Dendritic cell treated with granulocyte-macrophage colony-stimulating factor and Interleukin-4, amounts not matched to agents 40 ng/mL and 50 ng/mL, for 4 days (primary cell): ENCODE results near the gene KLHL24.
"Not testable (repeated sequence)": the region's sequence is repeated elsewhere in the genome, so short reads cannot be mapped to it uniquely, and the experiment has no call there.

Source experiments
- H3K27ac Mint-ChIP-seq: one replicate; pipeline ENCODE4 v1.8.0; 2022; ENCODE audit warnings: mild to moderate bottlenecking, mixed read lengths
- H3K27me3 Mint-ChIP-seq: one replicate; pipeline ENCODE4 v1.8.0; 2022; ENCODE audit warnings: mild to moderate bottlenecking, mixed read lengths
- H3K36me3 Mint-ChIP-seq: one replicate; pipeline ENCODE4 v1.8.0; 2022; ENCODE audit warnings: low read depth, mixed read lengths
- H3K4me1 Mint-ChIP-seq: one replicate; pipeline ENCODE4 v1.8.0; 2022; ENCODE audit warnings: low read depth, mixed read lengths
- H3K4me3 Mint-ChIP-seq: one replicate; pipeline ENCODE4 v1.8.0; 2022; ENCODE audit warnings: mild to moderate bottlenecking, moderate library complexity, mixed read lengths
- H3K9me3 Mint-ChIP-seq: one replicate; pipeline ENCODE4 v1.8.0; 2022; ENCODE audit warnings: mixed read lengths
- intact Hi-C: fragments of 100-400 bp; cut with micrococcal nuclease; formaldehyde crosslinking; loops from one replicate; pipeline ENCODE4 v1.15.0; 2022

Gene KLHL24

DNA sequence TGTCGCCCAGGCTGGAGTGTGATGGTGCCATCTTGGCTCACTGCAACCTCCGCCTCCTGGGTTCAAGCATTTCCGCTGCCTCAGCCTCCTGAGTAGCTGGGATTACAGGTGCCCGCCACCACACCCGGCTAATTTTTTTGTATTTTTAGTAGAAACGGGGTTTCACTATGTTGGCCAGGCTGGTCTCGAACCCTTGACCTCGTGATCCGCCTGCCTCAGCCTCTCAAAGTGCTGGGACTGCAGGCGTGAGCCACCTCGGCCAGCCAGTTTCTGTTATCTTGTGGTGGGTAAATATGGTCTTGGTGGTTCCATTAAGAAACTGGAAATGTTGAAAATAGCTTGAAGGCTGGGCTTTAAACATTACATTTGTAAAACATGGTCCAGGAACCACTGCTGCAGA, 5.2 kb downstream of the KLHL24 start:
- H3K27ac Mint-ChIP-seq, H3K9me3 Mint-ChIP-seq, H3K4me3 Mint-ChIP-seq, H3K27me3 Mint-ChIP-seq, intact Hi-C loops: not testable (repeated sequence)
- peaks cover 29% of the 10 kb centered on the region for H3K4me1 Mint-ChIP-seq
- peaks cover 24% of the 10 kb centered on the region for H3K36me3 Mint-ChIP-seq

DNA sequence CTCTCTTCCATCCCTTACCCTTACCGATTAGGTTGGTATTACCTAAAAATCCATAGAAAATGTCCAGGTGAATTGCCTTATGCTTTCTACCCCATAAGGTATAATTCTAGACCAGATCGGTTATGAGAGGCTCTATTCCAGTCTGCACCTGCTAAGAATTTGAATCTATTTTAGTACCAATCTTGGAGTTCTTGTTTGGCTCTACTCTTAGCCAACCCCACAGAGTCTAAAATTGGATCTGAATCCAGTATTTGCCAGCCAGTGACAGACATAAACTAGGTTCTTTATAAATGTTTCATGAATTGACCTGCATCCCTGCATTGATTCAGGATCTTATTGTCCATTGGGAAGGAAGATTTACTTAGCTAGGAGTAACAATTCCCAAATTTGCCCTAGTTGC, 6.5 kb downstream of the KLHL24 start:
- Mint-ChIP-seq H3K9me3 (no peaks in the 10 kb centered on the region), H3K36me3 (peaks cover 32% of the 10 kb centered on the region), H3K27me3 (no peaks in the 10 kb centered on the region), H3K27ac (no peak overlapping the region), H3K4me3 (no peak overlapping the region), H3K4me1 (peaks cover 27% of the 10 kb centered on the region)
- intact Hi-C loops = no loop called here

DNA sequence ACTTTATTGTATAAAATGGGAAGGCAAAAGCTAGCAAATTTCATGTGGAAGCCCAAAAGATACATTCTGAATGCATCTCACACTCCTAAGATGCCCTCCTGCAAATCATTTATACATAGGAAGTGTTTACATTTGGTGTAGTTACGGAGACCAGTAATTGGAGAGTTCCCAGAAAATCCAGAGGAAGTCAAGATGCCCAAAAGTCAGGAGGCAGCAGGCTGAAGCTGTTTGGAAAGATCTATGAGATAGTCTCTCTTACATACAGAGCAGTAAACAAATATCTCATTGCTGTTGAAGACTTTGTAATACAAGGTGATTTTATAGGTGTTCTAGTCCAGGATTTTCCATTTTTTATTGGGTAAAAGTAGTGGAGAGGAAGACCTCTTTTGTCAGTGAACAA, 8.8 kb downstream of the KLHL24 start:
- Mint-ChIP-seq H3K27ac (no peak overlapping the region), H3K4me1 (peaks cover 13% of the 10 kb centered on the region), H3K4me3 (no peak overlapping the region), H3K27me3 (no peaks in the 10 kb centered on the region), H3K9me3 (peaks cover 17% of the 10 kb centered on the region), H3K36me3 (peaks cover 55% of the 10 kb centered on the region)
- intact Hi-C loops = no loop called here

DNA sequence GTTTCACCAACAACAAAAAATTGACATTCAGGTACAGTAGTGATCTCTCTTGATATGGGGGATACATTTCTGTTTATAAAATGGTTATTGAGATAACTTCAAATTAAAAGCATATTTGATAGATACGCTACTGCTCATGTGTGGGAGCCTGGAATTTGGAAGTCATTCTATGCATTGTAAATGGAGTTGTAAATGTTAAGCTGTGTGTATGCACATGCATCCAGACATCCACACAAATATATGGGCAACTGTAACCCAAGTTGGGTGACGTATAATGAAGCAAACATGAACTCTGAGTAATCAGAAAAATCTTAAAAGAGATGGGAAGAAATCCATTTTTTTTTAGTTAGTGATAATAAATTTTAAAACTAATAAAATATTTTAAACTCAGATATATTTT, 9.8 kb downstream of the KLHL24 start:
- Mint-ChIP-seq H3K27me3 (no peaks in the 10 kb centered on the region), H3K4me3 (no peak overlapping the region), H3K27ac (no peak overlapping the region), H3K9me3 (peaks cover 27% of the 10 kb centered on the region), H3K4me1 (peaks cover 13% of the 10 kb centered on the region), H3K36me3 (peaks cover 65% of the 10 kb centered on the region)
- intact Hi-C loops = no loop called here

DNA sequence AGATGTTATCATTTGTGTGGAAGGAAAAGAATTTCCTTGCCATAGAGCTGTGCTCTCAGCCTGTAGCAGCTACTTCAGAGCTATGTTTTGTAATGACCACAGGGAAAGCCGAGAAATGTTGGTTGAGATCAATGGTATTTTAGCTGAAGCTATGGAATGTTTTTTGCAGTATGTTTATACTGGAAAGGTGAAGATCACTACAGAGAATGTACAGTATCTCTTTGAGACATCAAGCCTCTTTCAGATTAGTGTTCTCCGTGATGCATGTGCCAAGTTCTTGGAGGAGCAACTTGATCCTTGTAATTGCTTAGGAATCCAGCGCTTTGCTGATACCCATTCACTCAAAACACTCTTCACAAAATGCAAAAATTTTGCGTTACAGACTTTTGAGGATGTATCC, 15.1 kb downstream of the KLHL24 start:
- Mint-ChIP-seq H3K27ac (no peak overlapping the region), H3K27me3 (no peaks in the 10 kb centered on the region), H3K36me3 (peaks cover 88% of the 10 kb centered on the region), H3K4me3 (no peak overlapping the region), H3K4me1 (no peaks in the 10 kb centered on the region), H3K9me3 (peaks cover 59% of the 10 kb centered on the region)
- intact Hi-C loops = no loop called here

DNA sequence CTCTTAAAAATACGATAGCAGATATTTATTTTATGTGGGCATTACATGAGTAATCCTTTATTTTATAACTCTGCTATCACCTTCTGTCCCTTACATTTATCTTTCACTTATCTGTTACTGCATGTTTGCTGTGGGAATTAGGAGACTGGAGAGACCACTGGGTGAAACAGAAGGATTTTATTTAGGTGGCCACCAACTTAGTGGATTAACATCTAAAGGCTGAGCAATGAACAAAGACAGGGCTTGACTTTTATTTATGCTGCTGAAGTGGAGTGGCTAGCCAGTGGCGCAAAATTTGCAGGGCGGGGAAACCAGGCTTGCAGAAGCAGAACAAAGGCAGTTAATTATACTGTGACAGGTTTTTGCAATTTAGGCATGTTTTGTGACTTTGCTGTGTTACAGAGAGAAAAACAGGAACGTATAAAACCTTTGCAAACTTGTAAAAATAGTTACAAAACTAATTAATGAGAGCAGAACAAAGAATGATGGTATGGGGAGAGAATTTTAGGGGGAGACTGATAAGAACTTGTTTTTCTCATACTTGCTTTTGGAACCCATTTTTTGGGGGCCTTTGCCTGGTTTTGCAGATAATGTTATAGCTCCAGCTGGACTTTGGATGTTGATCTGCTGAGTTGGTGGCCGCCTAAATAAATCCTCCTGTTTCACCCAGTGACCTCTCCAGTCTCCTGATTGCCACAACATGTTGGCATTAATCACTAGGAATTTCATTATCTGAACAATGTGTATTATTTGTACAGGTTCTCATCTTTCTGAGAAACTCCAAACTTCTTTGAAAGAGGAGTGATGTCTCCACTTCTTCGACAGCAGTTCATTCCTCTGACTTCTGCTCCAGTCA, 18.0 kb downstream of the KLHL24 start:
- Mint-ChIP-seq H3K9me3 (peaks cover 60% of the 10 kb centered on the region), H3K27me3 (no peaks in the 10 kb centered on the region), H3K27ac (no peak overlapping the region), H3K4me3 (no peak overlapping the region), H3K4me1 (no peaks in the 10 kb centered on the region), H3K36me3 (peaks cover 78% of the 10 kb centered on the region)
- intact Hi-C loops = no loop called here

DNA sequence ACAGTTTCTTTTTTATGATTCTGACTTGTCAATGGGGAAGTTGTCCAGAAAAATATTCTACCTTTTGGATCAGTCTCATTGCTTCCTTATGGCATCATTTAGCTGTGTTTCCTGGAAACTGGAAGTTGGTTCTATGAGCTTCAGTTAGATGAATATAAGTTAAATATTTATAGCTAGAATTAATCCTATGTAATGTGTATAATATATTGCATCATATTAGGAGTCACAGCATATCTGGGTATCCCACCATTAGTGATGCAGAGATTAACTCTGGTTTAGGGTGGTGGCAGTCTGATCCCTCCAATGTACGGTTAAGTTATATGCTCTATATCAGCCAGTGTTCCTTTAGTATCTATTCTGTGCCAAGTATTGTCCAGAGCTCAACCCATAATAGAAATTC, 19.3 kb downstream of the KLHL24 start:
- Mint-ChIP-seq H3K9me3 (peaks cover 47% of the 10 kb centered on the region), H3K4me3 (no peak overlapping the region), H3K36me3 (peaks cover 78% of the 10 kb centered on the region), H3K27me3 (no peaks in the 10 kb centered on the region), H3K4me1 (no peaks in the 10 kb centered on the region), H3K27ac (no peak overlapping the region)
- intact Hi-C loops = no loop called here

DNA sequence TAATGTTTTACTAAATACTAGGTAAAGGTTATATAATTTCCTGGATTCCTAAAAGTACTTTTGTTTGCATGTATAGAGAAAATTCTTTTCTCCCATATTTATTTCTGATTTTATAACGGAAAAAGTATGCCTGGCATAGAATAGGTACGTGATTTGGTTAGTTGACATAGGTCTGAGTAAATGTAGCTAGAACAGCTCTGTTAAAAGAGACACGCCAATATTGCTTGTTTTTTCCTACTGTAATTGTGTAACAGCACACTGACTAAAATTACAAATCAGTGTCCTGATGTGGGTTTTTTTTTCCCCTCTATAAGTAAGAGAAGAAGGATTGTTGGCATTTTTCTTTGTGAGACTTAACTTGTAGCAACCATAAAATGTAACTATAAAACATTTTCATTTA, 26.7 kb downstream of the KLHL24 start:
- H3K27ac Mint-ChIP-seq = no peak overlapping the region
- H3K9me3 Mint-ChIP-seq = no peaks in the 10 kb centered on the region
- H3K27me3 Mint-ChIP-seq = no peaks in the 10 kb centered on the region
- H3K4me1 Mint-ChIP-seq = no peaks in the 10 kb centered on the region
- peaks cover 62% of the 10 kb centered on the region for H3K36me3 Mint-ChIP-seq
- no peak overlapping the region for H3K4me3 Mint-ChIP-seq
- intact Hi-C loops = no loop called here

DNA sequence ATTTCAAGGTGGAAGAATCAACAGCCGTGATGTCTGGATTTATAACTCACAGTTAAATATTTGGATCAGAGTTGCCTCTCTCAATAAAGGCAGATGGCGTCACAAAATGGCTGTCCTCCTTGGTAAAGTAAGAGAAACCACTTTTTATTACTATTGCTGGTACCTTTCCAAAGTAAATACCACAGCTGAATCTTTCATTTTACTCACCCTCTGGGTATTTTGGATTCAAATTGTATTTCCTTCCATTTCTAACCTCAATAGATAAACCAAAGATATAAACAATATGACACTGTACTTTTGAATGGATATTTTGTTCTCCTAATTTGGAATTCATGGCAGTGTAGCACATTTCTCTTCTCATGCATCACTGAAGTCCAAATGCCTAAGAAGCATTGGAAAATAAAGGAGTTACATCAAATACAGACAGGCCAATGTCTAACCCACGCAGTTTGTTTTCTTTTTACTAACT, 29.5 kb downstream of the KLHL24 start:
- peaks cover 69% of the 10 kb centered on the region for H3K36me3 Mint-ChIP-seq
- no peak overlapping the region for H3K4me3 Mint-ChIP-seq
- intact Hi-C loops = no loop called here
- H3K9me3 Mint-ChIP-seq = no peaks in the 10 kb centered on the region
- H3K27me3 Mint-ChIP-seq = no peaks in the 10 kb centered on the region
- peaks cover 10% of the 10 kb centered on the region for H3K4me1 Mint-ChIP-seq
- H3K27ac Mint-ChIP-seq = no peak overlapping the region

DNA sequence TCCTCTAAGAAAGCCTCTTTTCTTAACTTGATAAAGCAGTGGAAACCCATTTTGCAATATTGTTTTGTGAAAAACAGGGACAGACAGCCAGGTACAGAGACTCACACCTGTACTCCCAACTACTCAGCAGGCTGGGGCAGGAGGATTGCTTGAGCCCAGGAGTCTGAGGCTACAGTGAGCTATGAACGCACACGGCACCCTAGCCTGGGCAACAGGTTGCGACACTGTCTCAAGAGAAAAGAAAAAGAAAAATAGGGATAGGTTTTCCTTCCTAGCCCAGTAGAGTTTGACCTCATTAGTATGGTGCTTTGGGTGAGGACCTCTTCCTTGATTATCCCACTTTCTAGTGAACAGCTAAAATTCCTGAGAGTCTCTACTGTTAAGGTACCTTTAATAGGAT, 44.6 kb downstream of the KLHL24 start:
- Mint-ChIP-seq H3K4me3 (no peak overlapping the region), H3K27ac (no peak overlapping the region), H3K9me3 (no peaks in the 10 kb centered on the region), H3K36me3 (peaks cover 53% of the 10 kb centered on the region), H3K27me3 (no peaks in the 10 kb centered on the region), H3K4me1 (no peaks in the 10 kb centered on the region)
- intact Hi-C loops = no loop called here

DNA sequence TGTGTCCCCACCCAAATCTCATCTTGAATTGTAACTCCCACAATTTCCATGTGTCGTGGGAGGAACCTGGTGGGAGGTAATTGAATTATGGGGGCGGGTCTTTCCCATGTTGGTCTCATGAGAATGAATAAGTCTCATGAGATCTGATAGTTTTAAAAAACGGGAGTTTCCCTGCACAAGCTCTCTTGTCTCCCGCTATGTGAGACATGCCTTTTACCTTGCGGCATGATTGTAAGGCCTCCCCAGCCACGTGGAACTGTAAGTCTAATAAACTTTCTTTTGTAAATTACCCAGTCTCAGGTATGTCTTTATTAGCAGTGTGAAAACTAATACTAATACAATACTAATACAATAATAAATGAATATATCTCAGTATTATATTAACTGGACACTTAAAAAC, 52.3 kb downstream of the KLHL24 start:
- no peak overlapping the region for H3K4me3 Mint-ChIP-seq
- no peaks in the 10 kb centered on the region for H3K4me1 Mint-ChIP-seq
- no peak overlapping the region for H3K27ac Mint-ChIP-seq
- intact Hi-C loops = no loop called here
- H3K27me3 Mint-ChIP-seq = no peaks in the 10 kb centered on the region
- H3K9me3 Mint-ChIP-seq = no peaks in the 10 kb centered on the region
- no peaks in the 10 kb centered on the region for H3K36me3 Mint-ChIP-seq

DNA sequence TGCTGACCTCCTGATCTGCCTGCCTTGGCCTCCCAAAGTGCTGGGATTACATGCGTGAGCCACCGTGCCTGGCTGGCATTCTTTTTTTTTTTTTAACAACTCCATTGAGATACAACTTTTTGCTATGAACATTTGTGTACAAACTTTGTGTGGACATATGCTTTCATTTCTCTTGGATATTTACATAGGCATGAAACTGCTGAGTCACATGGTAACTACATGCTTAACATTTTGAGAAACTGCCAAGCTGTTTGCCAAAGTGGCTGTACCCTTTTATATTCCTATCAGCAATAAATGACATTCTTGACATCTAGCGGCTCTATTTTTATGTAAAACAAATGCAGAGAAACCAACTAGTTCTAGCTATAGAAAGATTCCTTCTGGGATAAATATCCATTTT, 53.5 kb downstream of the KLHL24 start:
- intact Hi-C loops = no loop called here
- Mint-ChIP-seq H3K27me3 (no peaks in the 10 kb centered on the region), H3K9me3 (no peaks in the 10 kb centered on the region), H3K27ac (no peak overlapping the region), H3K36me3 (no peaks in the 10 kb centered on the region), H3K4me3 (no peak overlapping the region), H3K4me1 (no peaks in the 10 kb centered on the region)

DNA sequence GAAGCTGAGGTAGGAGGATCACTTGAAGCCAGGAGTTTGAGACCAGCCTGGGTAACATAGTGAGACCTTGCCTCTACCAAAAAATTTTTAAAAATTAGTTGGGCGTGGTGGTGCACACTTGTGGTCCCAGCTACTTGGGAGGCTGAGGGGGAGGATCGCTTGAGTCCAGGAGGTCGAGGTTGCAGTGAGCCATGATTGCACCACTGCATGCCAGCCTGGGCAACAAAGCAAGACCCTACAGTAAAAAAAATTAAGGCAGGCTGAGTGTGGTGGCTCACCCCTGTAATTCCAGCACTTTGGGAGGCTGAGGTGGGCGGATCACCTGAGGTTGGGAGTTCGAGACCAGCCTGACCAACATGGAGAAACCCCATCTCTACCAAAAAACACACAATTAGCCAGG, 54.2 kb downstream of the KLHL24 start:
- H3K9me3 Mint-ChIP-seq, H3K36me3 Mint-ChIP-seq, H3K4me3 Mint-ChIP-seq, H3K27me3 Mint-ChIP-seq, H3K4me1 Mint-ChIP-seq, intact Hi-C loops, H3K27ac Mint-ChIP-seq: not testable (repeated sequence)

DNA sequence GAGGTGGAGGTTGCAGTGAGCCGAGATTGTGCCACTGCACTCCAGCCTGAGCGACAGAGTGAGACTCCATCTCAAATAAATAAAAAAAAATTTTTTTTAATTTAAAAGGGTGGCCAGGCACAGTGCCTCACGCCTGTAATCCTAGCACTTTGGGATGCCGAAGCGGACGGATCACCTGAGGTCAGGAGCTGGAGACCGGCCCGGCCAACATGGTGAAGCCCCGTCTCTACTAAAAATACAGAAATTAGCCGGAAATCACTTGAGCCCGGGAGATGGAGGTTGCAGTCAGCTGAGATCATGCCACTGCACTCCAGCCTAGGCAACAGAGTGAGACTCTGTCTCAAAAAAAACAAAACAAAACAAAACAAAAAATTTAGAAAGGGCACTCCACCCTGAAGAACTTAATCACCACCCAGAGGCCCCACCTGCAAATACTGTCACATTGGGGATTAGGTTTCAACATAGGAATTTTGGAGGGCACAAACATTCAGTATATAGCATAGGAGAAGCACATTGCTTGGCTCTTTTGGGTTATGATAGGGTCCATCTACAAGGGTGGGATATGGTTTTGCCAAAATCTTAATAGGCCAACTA, 55.1 kb downstream of the KLHL24 start:
- no peaks in the 10 kb centered on the region for H3K36me3 Mint-ChIP-seq
- H3K9me3 Mint-ChIP-seq = no peaks in the 10 kb centered on the region
- no peak overlapping the region for H3K4me3 Mint-ChIP-seq
- H3K4me1 Mint-ChIP-seq = no peaks in the 10 kb centered on the region
- no peak overlapping the region for H3K27ac Mint-ChIP-seq
- intact Hi-C loops = no loop called here
- H3K27me3 Mint-ChIP-seq = peaks cover 4% of the 10 kb centered on the region

DNA sequence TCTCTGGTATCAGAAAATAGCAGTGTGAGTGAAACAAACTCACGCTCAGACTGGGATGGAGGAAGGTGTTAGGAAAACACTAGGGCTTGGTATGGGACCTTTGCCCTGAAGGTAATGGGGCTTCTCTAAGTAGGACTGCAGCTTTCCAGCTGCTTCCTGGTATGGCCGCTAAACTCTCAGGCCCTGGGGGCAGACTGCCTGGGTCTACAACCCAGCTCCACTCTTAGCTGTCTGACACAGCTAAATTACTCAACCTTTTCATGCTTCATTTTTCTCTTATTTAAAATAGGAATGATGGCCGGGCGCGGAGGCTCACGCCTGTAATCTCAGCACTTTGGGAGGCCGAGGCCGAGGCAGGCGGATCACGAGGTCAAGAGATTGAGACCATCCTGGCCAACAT, 57.0 kb downstream of the KLHL24 start:
- H3K4me1 Mint-ChIP-seq = no peaks in the 10 kb centered on the region
- no peaks in the 10 kb centered on the region for H3K36me3 Mint-ChIP-seq
- no peak overlapping the region for H3K27ac Mint-ChIP-seq
- H3K27me3 Mint-ChIP-seq = peaks cover 4% of the 10 kb centered on the region
- no peaks in the 10 kb centered on the region for H3K9me3 Mint-ChIP-seq
- H3K4me3 Mint-ChIP-seq = no peak overlapping the region
- intact Hi-C loops = no loop called here
